Measurements from ENCODE around the gene PLCB1.

PLCB1 gene

GRCh38 chr20:8917084-8917483 lies 785.0 kb downstream of the PLCB1 start:
- no peak for DNase-seq

GRCh38 chr20:8918145-8918544 lies 786.1 kb downstream of the PLCB1 start:
- no peak for DNase-seq

GRCh38 chr20:8924539-8924938 lies 792.5 kb downstream of the PLCB1 start:
- DNase-seq: no peak

GRCh38 chr20:8930726-8931125 lies 798.7 kb downstream of the PLCB1 start:
- DNase-seq: no peak

- no peak for DNase-seq
Observed at GRCh38 chr20:8932192-8933165, 800.4 kb downstream of the PLCB1 start.

GRCh38 chr20:8933381-8933807 lies 801.3 kb downstream of the PLCB1 start:
- no peak for DNase-seq

GRCh38 chr20:8934362-8934761 lies 802.3 kb downstream of the PLCB1 start:
- DNase-seq: no peak
